ENCODE data around the gene BMP5.

BMP5 gene

GRCh38 chr6:55713436-55713835 is 162.0 kb downstream of the BMP5 start:
- no peak for DNase-seq (ENCODE audit: low read depth in 2 of 2)

GRCh38 chr6:55708711-55709110 is 166.7 kb downstream of the BMP5 start:
- no peak for DNase-seq (ENCODE audit: low read depth in 2 of 2)

- no peak for DNase-seq (ENCODE audit: low read depth in 2 of 2)
These were observed 169.6 kb downstream of the BMP5 start for GRCh38 chr6:55705451-55706440.

GRCh38 chr6:55704421-55704820 is 171.0 kb downstream of the BMP5 start:
- no peak for DNase-seq (ENCODE audit: low read depth in 2 of 2)
